Kidney tubule cell (primary cell): ENCODE measurements around the gene TXN.
"Not testable (repeated sequence)": the region's sequence is repeated elsewhere in the genome, so short reads cannot be mapped to it uniquely, and the experiment has no call there.

Experiments
- DNase-seq: peaks from one replicate; pipeline ENCODE4 v3.0.0-alpha.2; 2018; ENCODE audit warnings: low spot score

Gene TXN

DNA sequence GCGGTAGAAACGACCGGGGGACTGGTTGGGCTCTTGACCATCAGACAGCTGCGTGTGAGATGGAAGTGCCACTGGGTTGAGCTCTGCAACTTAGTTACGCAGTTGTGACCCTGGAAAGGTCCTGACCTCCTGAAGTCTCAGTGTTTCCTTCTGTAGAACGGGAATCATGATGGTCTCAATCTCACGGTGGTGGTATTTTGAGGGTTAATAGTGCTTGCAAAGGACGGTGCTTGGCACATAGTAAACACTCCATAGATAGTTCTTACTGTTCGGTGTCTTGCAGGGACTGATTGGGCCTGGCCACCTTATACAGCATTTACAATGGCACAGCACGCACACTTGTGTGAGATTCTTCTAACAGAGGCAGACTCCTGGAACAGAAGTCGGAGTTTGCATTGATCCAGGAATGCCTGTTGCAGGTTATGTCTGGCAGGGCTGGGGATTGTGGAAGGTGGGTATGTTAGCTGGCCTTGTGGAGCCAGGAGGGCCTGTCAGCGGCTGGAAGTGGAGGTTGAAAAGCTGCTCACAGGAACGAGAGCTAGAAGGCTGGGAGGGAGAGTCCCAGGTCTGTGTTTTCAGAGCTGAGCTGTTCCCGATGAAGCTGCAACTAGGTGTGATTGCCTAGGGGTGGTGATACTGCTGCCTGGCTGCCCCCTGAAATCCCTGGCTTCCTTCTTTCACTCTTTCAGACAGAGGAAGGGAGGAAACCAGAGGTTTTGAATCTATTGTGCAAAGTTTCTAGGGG, 962 bp upstream of the TXN start:
- peak; percentile 31 for DNase-seq

GRCh38 chr9:110255463-110256379, 586 bp downstream of the TXN start:
- peak; percentile 79 for DNase-seq

DNA sequence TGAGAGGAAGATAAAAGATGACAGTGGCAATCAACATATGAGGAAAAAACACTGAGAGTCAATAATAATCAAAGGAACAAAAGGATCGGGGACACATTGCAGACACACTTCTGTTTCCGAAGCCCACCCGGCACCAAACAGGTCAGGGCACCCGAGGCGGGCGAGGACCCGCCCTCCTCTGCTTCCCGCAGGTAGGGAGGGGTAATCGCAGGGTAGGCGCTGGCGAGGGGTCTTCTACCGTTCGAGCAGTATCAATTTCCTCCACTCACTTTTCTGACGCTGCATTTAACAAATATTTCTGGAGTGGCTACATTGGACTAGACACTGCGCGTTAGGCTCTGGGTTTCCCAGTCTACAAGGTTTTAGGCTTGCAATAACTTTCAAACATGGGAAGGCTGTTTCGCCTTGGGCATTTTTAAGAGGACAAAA, 1.3 kb downstream of the TXN start:
- DNase-seq = no peak

DNA sequence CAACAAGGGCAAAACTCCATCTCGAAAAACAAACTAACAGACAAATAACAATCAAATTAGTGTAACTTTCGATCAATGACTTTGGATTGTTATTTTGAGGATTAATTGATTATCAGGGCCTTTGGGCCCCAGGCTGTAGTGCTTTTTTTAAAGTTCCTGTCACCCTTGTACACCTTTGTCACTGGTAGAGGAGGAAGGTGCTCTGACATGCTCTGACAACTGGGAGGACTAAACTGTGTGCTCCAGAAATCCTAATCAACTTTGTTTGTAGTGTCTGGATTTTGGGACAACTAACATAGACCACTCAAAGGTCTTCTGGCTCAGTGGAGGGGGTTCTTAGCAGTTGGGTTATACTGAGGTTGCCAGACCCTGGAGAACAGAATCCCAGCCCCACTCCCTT, 1.8 kb downstream of the TXN start:
- no peak for DNase-seq

GRCh38 chr9:110252509-110253139, 3.7 kb downstream of the TXN start:
- peak; percentile 47 for DNase-seq

DNA sequence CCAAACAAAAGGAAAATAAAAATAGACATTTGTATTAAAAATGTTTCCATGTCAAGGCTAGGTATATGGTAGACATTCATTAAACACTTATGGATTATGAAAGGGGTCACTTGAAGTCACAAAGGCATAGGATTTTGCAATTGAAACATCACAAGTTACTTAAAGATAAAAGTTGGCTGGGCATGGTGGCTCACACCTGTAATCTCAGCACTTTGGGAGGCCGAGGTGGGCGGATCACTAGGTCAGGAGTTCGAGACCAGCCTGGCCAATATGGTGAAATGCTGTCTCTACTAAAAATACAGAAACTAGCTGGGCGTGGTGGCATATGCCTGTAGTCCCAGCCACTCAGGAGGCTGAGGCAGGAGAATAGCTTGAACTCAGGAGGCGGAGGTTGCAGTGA, 4.5 kb downstream of the TXN start:
- not testable (repeated sequence) for DNase-seq

- no peak for DNase-seq
Measured at GRCh38 chr9:110251212-110251611, 5.1 kb downstream of the TXN start.

DNA sequence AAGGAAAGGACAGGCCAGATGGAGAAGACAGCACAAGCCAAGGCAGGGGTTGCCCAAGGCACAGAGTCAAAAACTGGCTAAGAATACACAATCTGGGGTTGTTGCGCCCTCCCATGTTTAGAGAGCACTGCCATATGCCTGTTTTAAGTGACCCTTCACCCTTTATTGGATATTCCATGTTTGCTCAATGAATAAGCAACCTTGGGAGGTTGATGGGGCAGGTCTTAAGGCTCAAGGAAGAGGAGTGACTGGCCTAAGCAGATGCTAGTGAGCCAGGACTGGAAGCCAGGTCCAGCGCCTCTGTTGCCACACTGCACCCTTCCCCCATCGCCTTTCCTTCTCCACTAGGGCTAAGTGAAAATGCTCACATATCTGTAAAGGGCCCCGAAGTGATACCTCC, 6.7 kb downstream of the TXN start:
- no peak for DNase-seq

GRCh38 chr9:110248361-110248760, 7.9 kb downstream of the TXN start:
- no peak for DNase-seq

DNA sequence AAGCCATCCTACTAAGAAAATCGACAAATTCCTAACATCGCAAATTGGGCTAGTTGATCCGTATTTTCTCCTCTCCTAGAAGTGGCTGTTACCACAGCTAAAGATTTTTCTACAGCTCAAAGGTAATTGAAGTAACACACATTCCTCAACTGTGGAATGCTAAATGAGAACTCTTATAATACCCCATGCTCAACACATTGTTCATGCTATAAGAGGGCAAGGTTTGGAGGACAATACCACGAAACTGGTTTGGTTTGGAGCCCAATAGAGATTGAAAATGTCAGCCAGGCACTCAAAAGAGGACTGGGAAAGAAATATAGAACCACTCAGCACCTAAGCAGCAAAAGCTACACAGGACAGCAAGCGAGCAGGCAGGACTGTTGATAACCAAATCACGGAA, 10.1 kb downstream of the TXN start:
- no peak for DNase-seq

DNA sequence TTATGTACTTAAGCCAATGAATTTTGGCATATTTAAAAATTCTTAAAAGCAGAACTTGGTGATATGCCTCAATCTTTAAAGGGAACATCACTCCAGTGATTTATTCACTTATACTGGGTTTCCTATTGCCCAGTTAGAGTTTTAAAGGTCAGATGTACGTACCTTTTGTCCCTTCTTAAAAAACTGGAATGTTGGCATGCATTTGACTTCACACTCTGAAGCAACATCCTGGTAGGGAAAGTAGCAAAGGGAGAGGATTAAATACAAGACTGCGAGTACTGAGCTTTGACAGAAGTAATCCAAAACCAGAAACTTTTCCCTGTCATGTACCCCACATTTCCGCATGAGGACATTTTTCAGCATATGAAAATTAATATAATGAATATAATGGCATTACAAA, 11.7 kb downstream of the TXN start:
- DNase-seq = no peak

- peak; percentile 17 for DNase-seq
Measured at GRCh38 chr9:110241858-110242321, 14.4 kb downstream of the TXN start.

DNA sequence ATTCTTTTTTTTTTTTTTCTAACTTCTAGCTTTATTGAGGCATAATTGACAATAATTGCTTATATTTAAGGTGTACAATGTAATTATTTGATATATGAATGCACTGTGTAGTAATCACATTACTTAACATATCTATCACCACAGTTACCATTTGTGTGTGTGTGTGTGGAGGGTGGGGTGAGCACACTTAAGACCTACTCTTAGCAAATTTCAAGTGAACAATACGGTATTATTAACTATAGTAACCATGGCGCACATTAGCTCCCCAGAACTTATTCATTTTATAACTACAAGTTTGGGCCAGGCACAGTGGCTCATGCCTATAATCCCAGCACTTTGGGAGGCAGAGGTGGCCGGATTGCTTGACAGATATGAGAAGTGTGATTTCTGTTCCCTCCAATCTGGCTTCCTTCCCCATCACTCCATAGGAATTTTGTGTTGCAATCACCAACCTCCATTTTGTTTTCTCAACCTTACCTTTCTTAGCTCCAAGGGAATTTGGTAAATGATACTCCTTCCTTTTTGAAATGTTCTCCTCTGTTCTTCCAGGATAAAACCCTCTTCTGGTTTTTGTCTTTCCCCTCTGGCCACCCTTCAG, 14.9 kb downstream of the TXN start:
- DNase-seq = no peak

- DNase-seq = no peak
Measured at GRCh38 chr9:110240198-110240597, 16.1 kb downstream of the TXN start.

DNA sequence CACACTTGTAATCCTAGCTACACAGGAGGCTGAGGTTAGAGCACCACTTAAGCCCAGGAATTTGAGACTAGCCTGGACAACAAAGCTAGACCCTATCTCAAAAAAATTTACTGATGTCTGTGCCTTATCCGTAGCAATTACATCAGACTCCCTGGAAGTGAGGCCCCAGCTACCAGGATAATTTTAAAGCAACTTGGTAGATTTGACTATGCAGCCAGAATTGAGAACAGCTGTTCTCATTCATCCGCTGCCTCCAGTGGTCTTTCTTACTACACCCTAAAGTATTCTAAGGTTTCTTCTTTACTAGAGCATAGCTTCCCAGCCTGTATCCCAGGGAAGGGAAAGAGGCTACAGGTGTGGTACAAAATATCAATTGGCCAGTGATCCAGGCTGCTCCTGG, 28.0 kb downstream of the TXN start:
- no peak for DNase-seq

GRCh38 chr9:110224583-110224982, 31.7 kb downstream of the TXN start:
- no peak for DNase-seq

- DNase-seq = no peak
Measured at GRCh38 chr9:110220809-110221208, 35.5 kb downstream of the TXN start.

DNA sequence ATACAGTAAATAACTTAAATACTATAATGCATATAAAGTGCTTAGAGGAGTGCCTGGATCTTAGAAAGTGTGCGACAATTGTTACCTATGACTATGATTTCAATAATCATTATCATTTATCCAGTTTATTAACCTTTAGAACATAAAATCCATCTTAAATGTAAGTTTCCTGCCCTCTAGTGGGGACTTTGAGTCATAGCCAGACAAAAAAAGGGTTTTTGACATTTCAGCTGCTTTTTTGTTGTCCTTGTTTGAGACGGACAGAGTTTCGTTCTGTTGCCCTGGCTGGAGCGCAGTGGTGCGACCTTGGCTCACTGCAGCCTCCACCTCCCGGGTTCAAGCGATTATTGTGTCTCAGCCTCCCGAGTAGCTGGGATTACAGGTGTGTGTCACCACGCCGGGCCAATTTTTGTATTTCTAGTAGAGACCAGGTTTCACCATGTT, 38.6 kb downstream of the TXN start:
- peak; percentile 45 for DNase-seq

DNA sequence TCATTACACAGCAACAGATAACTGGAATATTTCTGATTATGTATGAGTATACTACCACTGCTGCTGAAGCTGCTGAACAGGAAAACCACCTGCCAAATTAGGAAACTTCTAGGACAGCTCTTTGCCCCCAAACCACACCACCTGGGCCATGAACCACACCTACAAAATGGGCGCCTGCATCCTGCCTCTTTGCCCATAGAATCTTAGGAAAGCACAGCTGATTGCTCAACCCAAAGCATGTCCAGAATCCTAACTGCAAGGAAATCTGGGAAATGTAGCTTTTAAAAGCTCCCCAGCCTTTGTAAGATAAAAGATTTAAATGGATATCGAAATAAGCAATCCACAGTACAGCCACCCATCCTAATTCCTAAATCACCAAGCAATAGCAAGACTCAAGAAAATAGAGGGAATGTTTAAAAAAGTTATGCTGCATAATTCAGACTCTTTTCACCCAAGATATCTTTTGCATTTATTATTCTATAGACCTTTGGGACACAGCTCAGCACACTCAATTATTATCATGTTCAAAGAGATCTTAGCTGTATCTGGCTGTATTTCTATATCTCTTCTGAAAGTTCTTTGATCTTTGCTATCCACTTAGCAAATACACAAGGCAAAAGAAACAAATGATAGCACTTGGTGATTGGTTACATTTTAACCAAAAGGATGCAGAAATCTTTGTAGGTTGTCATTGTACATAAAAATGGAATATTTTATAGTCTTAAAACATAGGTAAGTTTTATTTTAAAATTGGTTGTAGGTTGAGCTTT, 41.5 kb downstream of the TXN start:
- DNase-seq = no peak

- peak; percentile 6 for DNase-seq
Measured at GRCh38 chr9:110214090-110214489, 42.2 kb downstream of the TXN start.

DNA sequence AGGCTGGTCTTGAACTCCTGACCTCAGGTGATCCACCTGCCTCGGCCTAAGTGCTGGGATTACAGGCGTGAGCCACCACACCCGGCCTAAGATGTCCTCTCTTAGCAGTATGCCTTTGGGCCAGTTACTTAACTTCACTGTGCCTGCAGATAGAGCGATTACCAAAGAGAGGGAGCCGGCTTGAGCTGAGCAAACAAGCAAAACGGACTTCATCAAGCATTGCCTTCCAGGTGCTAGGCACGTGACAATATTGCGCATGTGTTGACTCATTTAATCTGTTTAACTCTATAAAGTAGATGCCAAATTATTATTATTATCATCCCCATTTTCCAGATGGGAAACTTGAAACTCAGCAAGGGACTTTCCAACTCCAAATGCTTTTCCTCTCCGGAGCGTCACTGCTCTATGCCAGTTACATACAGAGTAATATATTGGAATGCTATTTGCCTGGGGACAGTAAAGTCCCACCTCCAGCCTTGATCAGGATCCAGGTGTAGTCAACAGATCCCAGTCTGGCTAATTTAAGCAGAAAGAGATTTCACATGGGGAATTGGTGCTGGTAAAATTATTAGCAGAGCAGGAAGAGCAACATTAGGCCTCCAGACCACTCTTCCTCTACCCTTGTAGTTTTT, 42.8 kb downstream of the TXN start:
- no peak for DNase-seq
